HCT116 (cell line): Measurements from ENCODE around the gene COL5A1. TPM values are rescaled to one million over a fixed set of nuclear protein-coding genes. Genes with fewer than 3 reads are reported as not detected.

ENCODE experiments used
- ATAC-seq: fragments of 200-7000 bp; cut with Tn5 transposase; 2 replicates; pipeline ENCODE4 v1.9.1; 2020; ENCODE audit warnings: mild to moderate bottlenecking, moderate library complexity
- BruUV-seq: library from RNA; stranded (reverse); fragments of 400-500 nt; replicated peaks from 2 replicates; lab custom pipeline; 2021; lab: Mats Ljungman, UMichigan
- CTCF ChIA-PET: fragments of 300-600 bp; sonication (Branson Sonifier 250); formaldehyde crosslinking; loops from one replicate; lab custom pipeline; 2021; ENCODE audit warnings: antibody characterized with exemption; lab: Charles Lee
- POLR2A ChIA-PET: fragments of 300-600, 350-600 bp; sonication (Branson Sonifier 250); formaldehyde crosslinking; loops from one replicate; lab custom pipeline; 2021; ENCODE audit warnings: antibody characterized with exemption; lab: Charles Lee
- RAD21 ChIA-PET, 2 experiments: fragments of 300-600 bp; sonication (Branson Sonifier 250); formaldehyde crosslinking; loops; one replicate each; lab custom pipeline; 2023; ENCODE audit warnings: low total read pairs in 2 of 2; ENCODE audit not compliant: uncharacterized antibody in 2 of 2, unreplicated experiment in 2 of 2, low non-redundant PET in 1 of 2; lab: Charles Lee
- DNase-seq: peaks from one replicate; pipeline ENCODE4 v3.0.0-alpha.2; 2010; ENCODE audit warnings: low read depth, low spot score
- H2AFZ ChIP-seq: fragments of 200-600 bp; shearing (Covaris generic), sonication (generic); 2 replicates; pipeline ENCODE4 v1.6.1; 2017; ENCODE audit warnings: low read depth, mixed run types, mixed read lengths, antibody characterized with exemption, low read length; ENCODE audit not compliant: poor library complexity, severe bottlenecking
- H3K27ac ChIP-seq: 2 replicates; pipeline ENCODE4 v1.5.1; 2012; ENCODE audit warnings: low read depth, low read length
- H3K27me3 ChIP-seq: fragments of 200-600 bp; sonication (generic); 2 replicates; pipeline ENCODE4 v1.6.1; 2016; ENCODE audit warnings: mixed run types, low read length, mixed read lengths; ENCODE audit not compliant: insufficient read depth
- H3K36me3 ChIP-seq, 2 experiments: fragments of 200-500 bp in 1 of 2; fragments of 200-600 bp in 1 of 2; sonication (Bioruptor generic) in 1 of 2; sonication (generic) in 1 of 2; 2 replicates each; pipeline versions ENCODE4 v1.5.1 to v1.6.1; 2014 to 2016; ENCODE audit warnings: low read length in 2 of 2, inconsistent platforms in 1 of 2, mixed read lengths in 1 of 2, mixed run types in 1 of 2; ENCODE audit not compliant: insufficient read depth in 2 of 2, control insufficient read depth in 1 of 2
- H3K4me1 ChIP-seq, 2 experiments: fragments of 200-600 bp in 1 of 2; sonication (generic) in 1 of 2; 2 replicates each; pipeline versions ENCODE4 v1.5.1 to v1.6.1; 2012 to 2017; ENCODE audit warnings: low read length in 2 of 2, inconsistent platforms in 1 of 2, mild to moderate bottlenecking in 1 of 2, mixed read lengths in 1 of 2, mixed run types in 1 of 2, moderate library complexity in 1 of 2; ENCODE audit not compliant: insufficient read depth in 2 of 2, control insufficient read depth in 1 of 2
- H3K4me2 ChIP-seq: fragments of 200-600 bp; sonication (generic); 2 replicates; pipeline ENCODE4 v1.6.1; 2017; ENCODE audit warnings: mixed run types, low read length, mixed read lengths
- H3K4me3 ChIP-seq, 2 experiments: fragments of 200-600 bp in 1 of 2; sonication (generic) in 1 of 2; replicated peaks in 1 of 2; 2 replicates each; pipeline ENCODE4 v1.5.1; 2011 to 2016; ENCODE audit warnings: low read length in 2 of 2, control low read depth in 1 of 2, low read depth in 1 of 2, mild to moderate bottlenecking in 1 of 2, mixed read lengths in 1 of 2, mixed run types in 1 of 2
- H3K79me2 ChIP-seq: fragments of 200-600 bp; sonication (generic); 2 replicates; pipeline ENCODE4 v1.6.1; 2017; ENCODE audit warnings: mild to moderate bottlenecking, mixed run types, low read length, moderate library complexity, mixed read lengths; ENCODE audit not compliant: insufficient read depth
- H3K9ac ChIP-seq: fragments of 200-600 bp; sonication (generic); 2 replicates; pipeline ENCODE4 v1.6.1; 2016; ENCODE audit warnings: low read length, mixed read lengths
- H3K9me2 ChIP-seq: fragments of 200-600 bp; sonication (generic), shearing (Covaris generic); 2 replicates; pipeline ENCODE4 v1.6.1; 2017; ENCODE audit warnings: mixed run types, mild to moderate bottlenecking, moderate library complexity; ENCODE audit not compliant: insufficient read depth
- H3K9me3 ChIP-seq, 2 experiments: fragments of 200-500 bp in 1 of 2; fragments of 200-600 bp in 1 of 2; sonication (Bioruptor generic) in 1 of 2; sonication (generic) in 1 of 2; 2 replicates each; pipeline ENCODE4 v1.6.1; 2014 to 2017; ENCODE audit warnings: low read length in 2 of 2, mixed read lengths in 2 of 2, inconsistent platforms in 1 of 2, low read depth in 1 of 2, mild to moderate bottlenecking in 1 of 2, mixed run types in 1 of 2, moderate library complexity in 1 of 2; ENCODE audit not compliant: control insufficient read depth in 1 of 2, insufficient read depth in 1 of 2
- H4K20me1 ChIP-seq: fragments of 200-600 bp; sonication (generic), shearing (Covaris generic); 2 replicates; pipeline ENCODE4 v1.6.1; 2017; ENCODE audit warnings: mixed run types, mild to moderate bottlenecking, moderate library complexity; ENCODE audit not compliant: insufficient read depth
- ATF3 ChIP-seq: IDR thresholded peaks from 2 replicates; pipeline ENCODE4 v1.6.1; 2012
- CBX3 ChIP-seq: IDR thresholded peaks from 2 replicates; pipeline ENCODE4 v1.6.1; 2012; ENCODE audit warnings: low read depth
- ELF1 ChIP-seq: IDR thresholded peaks from 2 replicates; pipeline ENCODE4 v1.6.1; 2012; ENCODE audit warnings: low read depth, borderline replicate concordance
- POLR2AphosphoS5 ChIP-seq: IDR thresholded peaks from 2 replicates; pipeline ENCODE4 v1.6.1; 2011; ENCODE audit warnings: mild to moderate bottlenecking, low read depth, low read length, moderate library complexity
- RAD21 ChIP-seq: IDR thresholded peaks from 2 replicates; pipeline ENCODE4 v1.6.1; 2012; ENCODE audit warnings: low read depth, mild to moderate bottlenecking
- SIN3A ChIP-seq: IDR thresholded peaks from 2 replicates; pipeline ENCODE4 v1.6.1; 2012; ENCODE audit warnings: low read depth
- SRF ChIP-seq: IDR thresholded peaks from 2 replicates; pipeline ENCODE4 v1.6.1; 2012; ENCODE audit warnings: low read depth
- TCF7L2 ChIP-seq: IDR thresholded peaks from 2 replicates; pipeline ENCODE4 v1.7.0; 2011; ENCODE audit warnings: borderline replicate concordance, inconsistent platforms; ENCODE audit not compliant: insufficient read depth, insufficient read length; ENCODE audit errors: extremely low read depth
- YY1 ChIP-seq: IDR thresholded peaks from 2 replicates; pipeline ENCODE4 v1.6.1; 2011; ENCODE audit warnings: low read length, low read depth, moderate library complexity, mild to moderate bottlenecking; ENCODE audit not compliant: insufficient replicate concordance; ENCODE audit errors: extremely low read depth
- intact Hi-C: fragments of 100-400 bp; cut with micrococcal nuclease; formaldehyde crosslinking; loops from 2 replicates; pipeline ENCODE4 v1.10.0; 2022
- total RNA-seq: library from RNA; stranded (reverse); gene quantifications from one replicate; pipeline ENCODE4 v1.2.1, GENCODE V29; 2021; ENCODE audit not compliant: unreplicated experiment
- TF ChIP-seq, protein P1 (sequence below): IDR thresholded peaks from 2 replicates; pipeline ENCODE4 v1.6.1; 2012
- TF ChIP-seq, protein P2 (sequence below): IDR thresholded peaks from 2 replicates; pipeline ENCODE4 v1.6.1; 2011; ENCODE audit warnings: mild to moderate bottlenecking, low read length, moderate library complexity; ENCODE audit not compliant: insufficient replicate concordance; ENCODE audit errors: extremely low read depth
- TF ChIP-seq, protein P3 (sequence below), 3 experiments: fragments of 200-600 bp in 1 of 3; sonication (generic) in 1 of 3; IDR thresholded peaks in 2 of 3; conservative IDR thresholded peaks in 1 of 3; 2 replicates each; pipeline ENCODE4 v1.5.1; 2012 to 2017; ENCODE audit warnings: low read depth in 2 of 3, low read length in 2 of 3, antibody characterized with exemption in 1 of 3, borderline replicate concordance in 1 of 3, control low read depth in 1 of 3, mild to moderate bottlenecking in 1 of 3, mixed read lengths in 1 of 3, mixed run types in 1 of 3, moderate library complexity in 1 of 3; ENCODE audit not compliant: insufficient read depth in 1 of 3

COL5A1 gene
- total RNA-seq, 1 experiment from 2014 or later = 0.30 TPM

DNA sequence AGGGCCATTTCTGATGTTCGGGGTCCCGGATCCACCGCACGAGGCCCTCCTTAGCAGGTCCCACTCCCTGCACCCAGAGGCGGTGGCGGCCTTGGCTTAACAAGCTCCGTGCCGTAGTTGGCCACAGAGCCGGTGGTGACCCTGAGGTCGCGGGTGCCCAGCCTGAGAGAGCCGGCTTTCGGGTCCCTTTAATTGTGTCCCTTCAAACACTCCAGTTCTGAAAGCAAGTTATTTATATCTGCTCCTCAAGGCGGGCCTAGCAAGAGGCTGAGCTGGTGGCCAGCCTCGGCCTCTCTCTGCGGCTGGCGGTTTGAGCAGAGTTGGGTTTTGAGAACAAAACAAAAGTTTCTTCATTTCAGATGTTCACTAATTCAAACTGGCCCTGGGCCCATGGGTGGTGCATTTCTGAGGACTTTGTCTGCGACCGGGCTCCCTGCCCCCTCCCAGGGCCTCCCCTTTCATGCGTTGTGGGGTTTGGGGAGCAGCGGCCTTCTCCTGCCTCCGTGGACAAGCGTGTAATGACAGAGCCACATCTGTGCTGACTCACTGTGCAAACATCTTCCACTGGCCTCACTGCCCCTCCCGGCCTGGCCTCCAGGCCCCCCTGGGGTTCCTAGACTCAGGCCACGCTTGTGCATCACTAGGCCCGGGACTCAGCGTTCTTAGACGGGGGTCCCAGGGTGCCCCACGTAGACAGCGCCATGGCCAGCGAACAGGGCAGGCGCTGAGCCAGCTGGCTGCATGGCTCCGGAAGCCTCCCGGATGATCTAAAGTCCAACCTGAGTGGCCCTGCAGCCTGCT is 49.4 kb upstream of the COL5A1 start:
- DNase-seq (no peak), ATAC-seq (no peak; the same call in 1 of the 2 replicates)
- BruUV-seq = no TSS peak
- CTCF ChIA-PET = no interaction called here
- Histone ChIP-seq H3K27me3 (no peaks in the 10 kb centered on the region), H3K4me1 (peaks cover 0 to 8% of the 10 kb centered on the region in 2 experiments; a peak in 3 of 4 replicates), H4K20me1 (no peaks in the 10 kb centered on the region), H3K9me3 (no peaks in the 10 kb centered on the region), H3K9me2 (no peaks in the 10 kb centered on the region), H3K4me3 (no peak overlapping the region), H3K9ac (no peak overlapping the region), H2AFZ (no peak overlapping the region), H3K4me2 (no peak overlapping the region), H3K79me2 (no peaks in the 10 kb centered on the region), H3K27ac (no peak overlapping the region), H3K36me3 (no peaks in the 10 kb centered on the region)
- POLR2A ChIA-PET = no interaction called here
- intact Hi-C loops = no loop called here
- RAD21 ChIA-PET = no interaction called here
- TF ChIP-seq RAD21 = no peak
- TF ChIP-seq, protein P1, sequence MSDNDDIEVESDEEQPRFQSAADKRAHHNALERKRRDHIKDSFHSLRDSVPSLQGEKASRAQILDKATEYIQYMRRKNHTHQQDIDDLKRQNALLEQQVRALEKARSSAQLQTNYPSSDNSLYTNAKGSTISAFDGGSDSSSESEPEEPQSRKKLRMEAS = no peak
- no peak for TF ChIP-seq ATF3
- TF ChIP-seq TCF7L2 = no peak
- TF ChIP-seq, protein P2, sequence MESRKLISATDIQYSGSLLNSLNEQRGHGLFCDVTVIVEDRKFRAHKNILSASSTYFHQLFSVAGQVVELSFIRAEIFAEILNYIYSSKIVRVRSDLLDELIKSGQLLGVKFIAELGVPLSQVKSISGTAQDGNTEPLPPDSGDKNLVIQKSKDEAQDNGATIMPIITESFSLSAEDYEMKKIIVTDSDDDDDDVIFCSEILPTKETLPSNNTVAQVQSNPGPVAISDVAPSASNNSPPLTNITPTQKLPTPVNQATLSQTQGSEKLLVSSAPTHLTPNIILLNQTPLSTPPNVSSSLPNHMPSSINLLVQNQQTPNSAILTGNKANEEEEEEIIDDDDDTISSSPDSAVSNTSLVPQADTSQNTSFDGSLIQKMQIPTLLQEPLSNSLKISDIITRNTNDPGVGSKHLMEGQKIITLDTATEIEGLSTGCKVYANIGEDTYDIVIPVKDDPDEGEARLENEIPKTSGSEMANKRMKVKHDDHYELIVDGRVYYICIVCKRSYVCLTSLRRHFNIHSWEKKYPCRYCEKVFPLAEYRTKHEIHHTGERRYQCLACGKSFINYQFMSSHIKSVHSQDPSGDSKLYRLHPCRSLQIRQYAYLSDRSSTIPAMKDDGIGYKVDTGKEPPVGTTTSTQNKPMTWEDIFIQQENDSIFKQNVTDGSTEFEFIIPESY = no peak
- TF ChIP-seq YY1 = no peak
- TF ChIP-seq CBX3 = no peak
- TF ChIP-seq ELF1 = no peak
- no peak for TF ChIP-seq POLR2AphosphoS5
- TF ChIP-seq SIN3A = no peak
- no peak for TF ChIP-seq SRF
- TF ChIP-seq, protein P3, sequence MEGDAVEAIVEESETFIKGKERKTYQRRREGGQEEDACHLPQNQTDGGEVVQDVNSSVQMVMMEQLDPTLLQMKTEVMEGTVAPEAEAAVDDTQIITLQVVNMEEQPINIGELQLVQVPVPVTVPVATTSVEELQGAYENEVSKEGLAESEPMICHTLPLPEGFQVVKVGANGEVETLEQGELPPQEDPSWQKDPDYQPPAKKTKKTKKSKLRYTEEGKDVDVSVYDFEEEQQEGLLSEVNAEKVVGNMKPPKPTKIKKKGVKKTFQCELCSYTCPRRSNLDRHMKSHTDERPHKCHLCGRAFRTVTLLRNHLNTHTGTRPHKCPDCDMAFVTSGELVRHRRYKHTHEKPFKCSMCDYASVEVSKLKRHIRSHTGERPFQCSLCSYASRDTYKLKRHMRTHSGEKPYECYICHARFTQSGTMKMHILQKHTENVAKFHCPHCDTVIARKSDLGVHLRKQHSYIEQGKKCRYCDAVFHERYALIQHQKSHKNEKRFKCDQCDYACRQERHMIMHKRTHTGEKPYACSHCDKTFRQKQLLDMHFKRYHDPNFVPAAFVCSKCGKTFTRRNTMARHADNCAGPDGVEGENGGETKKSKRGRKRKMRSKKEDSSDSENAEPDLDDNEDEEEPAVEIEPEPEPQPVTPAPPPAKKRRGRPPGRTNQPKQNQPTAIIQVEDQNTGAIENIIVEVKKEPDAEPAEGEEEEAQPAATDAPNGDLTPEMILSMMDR (IDR thresholded peaks at IDR 0.05 in 2 of 3, conservative IDR thresholded peaks at IDR 0.05 in 1 of 3; ENCODE audit: borderline replicate concordance in 1 of 3, insufficient read depth in 1 of 3, low read depth in 2 of 3, low read length in 2 of 3) = no peak
